RWPE2 (cell line): Measurements from ENCODE around the gene PXMP4.

ENCODE experiments used
- ATAC-seq: fragments of 200-7000 bp; cut with Tn5 transposase; 3 replicates; pipeline ENCODE4 v1.9.1; 2021; ENCODE audit warnings: low read depth
- DNase-seq: peaks from one replicate; pipeline ENCODE4 v3.0.0-alpha.2; 2020; ENCODE audit warnings: low spot score
- H3K27ac ChIP-seq: fragments of 450-650 bp; 2 replicates; pipeline ENCODE4 v1.5.1; 2017; ENCODE audit warnings: mild to moderate bottlenecking; ENCODE audit not compliant: poor library complexity, severe bottlenecking
- H3K27me3 ChIP-seq: fragments of 250-450 bp; sonication (Bioruptor Pico); 2 replicates; pipeline ENCODE4 v1.5.1; 2021; ENCODE audit warnings: mild to moderate bottlenecking, moderate library complexity; ENCODE audit not compliant: insufficient read depth, poor library complexity, severe bottlenecking
- H3K36me3 ChIP-seq: fragments of 250-450 bp; sonication (Bioruptor Pico); 2 replicates; pipeline ENCODE4 v1.5.1; 2020; ENCODE audit warnings: low read depth, mild to moderate bottlenecking, moderate library complexity
- H3K4me1 ChIP-seq: fragments of 250-450 bp; sonication (Bioruptor Pico); 2 replicates; pipeline ENCODE4 v1.5.1; 2021; ENCODE audit warnings: mild to moderate bottlenecking, moderate library complexity; ENCODE audit not compliant: insufficient read depth, poor library complexity, severe bottlenecking
- H3K4me3 ChIP-seq: fragments of 250-450 bp; sonication (Bioruptor Pico); 2 replicates; pipeline ENCODE4 v1.5.1; 2021; ENCODE audit warnings: mild to moderate bottlenecking, moderate library complexity; ENCODE audit not compliant: severe bottlenecking
- H3K9me3 ChIP-seq: fragments of 250-450 bp; sonication (Bioruptor Pico); 2 replicates; pipeline ENCODE4 v1.5.1; 2021; ENCODE audit warnings: mild to moderate bottlenecking, moderate library complexity; ENCODE audit not compliant: severe bottlenecking
- CTCF ChIP-seq: fragments of 450-650 bp; IDR thresholded peaks from one replicate; pipeline ENCODE4 v1.5.1; 2017; ENCODE audit warnings: mild to moderate bottlenecking, moderate library complexity; ENCODE audit not compliant: poor library complexity, severe bottlenecking

Gene PXMP4

DNA sequence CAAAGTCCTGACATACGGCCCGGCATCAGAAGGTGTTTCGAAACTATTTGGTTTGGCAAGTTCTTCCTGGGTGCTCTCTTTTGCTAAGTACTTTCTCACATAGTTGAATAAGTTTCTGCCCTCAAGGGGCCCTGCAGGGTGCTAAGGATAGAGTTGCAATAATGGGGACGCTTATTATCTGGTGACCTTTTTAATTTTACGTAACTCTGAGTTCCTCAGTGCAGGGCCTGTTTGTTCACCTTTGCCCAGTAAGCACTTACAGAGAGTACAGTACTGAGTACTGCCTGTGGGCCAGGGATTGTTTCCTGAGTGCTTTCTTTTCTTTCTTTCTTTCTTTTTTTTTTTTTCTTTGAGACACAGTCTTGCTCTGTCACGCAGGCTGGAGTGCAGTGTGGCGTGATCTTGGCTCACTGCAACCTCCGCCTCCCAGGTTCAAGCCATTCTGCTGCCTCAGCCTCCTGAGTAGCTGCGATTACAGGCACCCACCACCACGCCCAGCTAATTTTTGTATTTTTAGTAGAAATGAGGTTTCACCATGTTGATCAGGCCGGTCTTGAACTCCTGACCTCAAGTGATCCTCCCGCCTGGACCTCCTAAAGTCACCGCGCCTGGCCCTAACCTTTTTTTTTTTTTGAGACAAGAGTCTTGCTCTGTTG lies 4.5 kb upstream of the PXMP4 start:
- DNase-seq (no peak), ATAC-seq (no peak)
- Histone ChIP-seq H3K27ac (no peak overlapping the region), H3K4me1 (no peaks in the 10 kb centered on the region), H3K36me3 (no peaks in the 10 kb centered on the region), H3K27me3 (no peaks in the 10 kb centered on the region), H3K9me3 (no peaks in the 10 kb centered on the region), H3K4me3 (no peak overlapping the region)
- TF ChIP-seq CTCF, result no peak

GRCh38 chr20:33721391-33722140 lies 1.5 kb upstream of the PXMP4 start:
- Histone ChIP-seq H3K36me3 (no peaks in the 10 kb centered on the region), H3K27me3 (no peaks in the 10 kb centered on the region), H3K4me3 (no peak overlapping the region), H3K4me1 (no peaks in the 10 kb centered on the region), H3K27ac (no peak overlapping the region), H3K9me3 (no peaks in the 10 kb centered on the region)
- no peak for DNase-seq
- TF ChIP-seq CTCF, result no peak
- ATAC-seq, result no peak

- no peaks in the 10 kb centered on the region for H3K9me3 ChIP-seq
- peak overlapping the region; percentile 72 for H3K4me3 ChIP-seq
- peaks cover 2% of the 10 kb centered on the region; the same call in 1 of the 2 replicates for H3K36me3 ChIP-seq
- H3K4me1 ChIP-seq, result no peaks in the 10 kb centered on the region
- no peaks in the 10 kb centered on the region for H3K27me3 ChIP-seq
- H3K27ac ChIP-seq, result no peak overlapping the region
- ATAC-seq (no peak), DNase-seq (no peak)
- TF ChIP-seq CTCF, result no peak
These were observed 677 bp downstream of the PXMP4 start for GRCh38 chr20:33719277-33719988.

- H3K36me3 ChIP-seq, result peaks cover 18% of the 10 kb centered on the region
- no peaks in the 10 kb centered on the region for H3K4me1 ChIP-seq
- H3K9me3 ChIP-seq, result no peaks in the 10 kb centered on the region
- H3K27ac ChIP-seq, result no peak overlapping the region
- H3K4me3 ChIP-seq, result no peak overlapping the region
- DNase-seq (no peak), ATAC-seq (no peak)
- no peaks in the 10 kb centered on the region for H3K27me3 ChIP-seq
- no peak for TF ChIP-seq CTCF
These were observed 3.6 kb downstream of the PXMP4 start for GRCh38 chr20:33716498-33716897.
